Pons (tissue), 1 donor: ENCODE measurements around the gene CHTF8.

Source experiments
- DNase-seq: peaks from one replicate; pipeline ENCODE4 v3.0.0-alpha.2; 2016; ENCODE audit warnings: low spot score

Gene CHTF8

DNA sequence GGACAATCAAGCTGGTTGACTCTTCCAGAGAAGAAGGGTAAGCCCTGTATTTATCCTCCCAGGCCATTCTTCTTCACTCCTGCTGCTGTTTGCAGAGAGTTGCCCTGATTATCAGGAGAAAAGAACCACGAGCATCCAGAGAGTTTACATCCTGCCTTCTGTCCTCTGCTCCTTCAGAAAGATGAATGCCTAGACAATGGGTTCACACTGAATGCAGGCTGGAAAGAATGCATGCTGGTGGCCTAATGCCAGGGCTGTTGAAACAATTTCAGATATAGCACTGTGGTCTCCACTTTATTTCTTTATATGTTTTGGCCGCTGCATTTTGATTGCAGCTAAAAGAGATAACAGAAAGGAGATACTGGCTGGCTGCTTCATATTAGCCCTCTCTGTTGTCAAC lies 48.1 kb downstream of the CHTF8 start:
- DNase-seq: no peak

DNA sequence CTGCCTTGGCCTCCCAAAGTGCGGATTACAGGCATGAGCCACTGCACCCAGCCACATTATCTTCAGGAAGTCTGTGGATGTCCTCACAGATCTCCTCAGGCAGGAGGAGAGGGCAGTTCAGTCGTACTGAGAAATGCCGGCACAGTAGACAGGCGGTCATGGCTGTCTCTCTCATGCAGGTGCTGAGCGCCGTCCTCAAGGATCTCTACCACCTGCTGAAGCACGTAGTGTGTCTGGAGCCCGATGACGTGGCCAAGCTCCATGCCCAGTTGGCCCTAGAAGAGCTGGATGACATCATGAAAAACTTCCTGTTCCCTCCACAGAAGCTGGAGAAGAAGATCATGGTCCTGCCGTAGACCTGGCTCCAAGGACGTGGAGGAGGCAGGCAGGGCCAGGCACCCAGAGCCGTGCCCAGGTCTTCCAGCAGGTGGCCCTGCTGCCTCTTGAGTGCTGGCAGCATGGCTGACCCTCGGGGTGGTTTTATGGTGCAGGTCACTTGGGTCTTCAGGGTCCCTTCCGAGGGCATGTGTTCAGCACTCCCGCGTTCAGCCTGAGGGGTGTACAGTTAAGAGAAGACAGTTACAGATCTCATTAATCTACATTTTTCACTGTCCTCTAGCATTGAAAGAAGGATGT lies 49.0 kb downstream of the CHTF8 start:
- DNase-seq: no peak

DNA sequence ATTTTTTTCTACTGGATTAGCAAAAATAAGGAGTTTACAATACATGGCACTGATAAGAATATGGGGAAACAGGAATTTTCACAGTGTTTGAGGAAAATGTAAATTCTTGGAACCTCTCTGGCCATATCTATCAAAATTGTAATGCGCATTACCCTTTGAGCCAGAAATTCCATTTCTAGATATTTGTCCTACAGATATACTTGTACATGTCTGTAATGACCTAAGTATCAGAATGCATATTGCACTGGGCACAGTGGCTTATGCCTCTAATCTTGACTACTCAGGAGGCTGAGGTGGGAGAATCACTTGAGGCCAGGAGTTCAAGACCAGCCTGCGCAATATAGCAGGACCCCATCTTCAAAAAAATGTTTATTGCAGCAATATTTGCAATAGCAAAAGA lies 52.7 kb downstream of the CHTF8 start:
- no peak for DNase-seq

DNA sequence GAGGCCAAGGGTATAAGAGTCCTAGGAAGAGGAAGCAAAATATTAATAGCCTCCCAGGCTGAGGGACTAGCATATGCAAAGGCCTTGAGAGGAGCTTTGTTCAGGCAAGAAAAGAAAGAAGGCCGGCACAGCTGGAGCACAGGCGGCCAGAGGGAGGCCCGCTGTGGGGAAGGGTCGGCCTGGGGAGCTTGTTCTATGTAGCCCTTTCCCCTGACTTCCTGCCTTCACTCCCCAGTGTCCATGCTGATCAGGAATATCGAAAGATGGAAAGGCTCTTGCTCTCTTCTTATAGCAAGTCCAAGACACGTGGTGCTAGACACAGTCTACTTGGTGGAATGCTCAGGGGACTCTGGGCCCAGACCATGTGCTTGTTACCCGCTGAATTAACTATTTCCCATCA lies 54.3 kb downstream of the CHTF8 start:
- no peak for DNase-seq

DNA sequence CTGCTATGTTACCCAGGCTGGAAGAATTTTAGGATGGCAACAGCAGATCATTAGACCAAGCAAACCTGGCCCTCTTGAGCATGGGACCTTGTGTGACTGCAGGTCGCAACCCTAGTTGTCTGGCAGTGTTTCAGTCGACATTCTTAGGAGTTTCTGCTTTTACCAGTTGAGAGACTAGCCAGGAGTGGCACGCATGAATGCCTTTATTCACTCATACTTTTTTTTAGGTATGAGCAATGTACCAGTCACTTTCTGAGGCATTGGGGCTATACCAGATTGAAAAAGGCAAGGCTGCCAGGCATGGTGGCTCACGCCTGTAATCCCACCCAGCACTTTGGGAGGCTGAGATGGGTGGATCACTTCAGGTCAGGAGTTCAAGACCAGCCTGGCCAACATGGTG lies 55.1 kb downstream of the CHTF8 start:
- DNase-seq: no peak

DNA sequence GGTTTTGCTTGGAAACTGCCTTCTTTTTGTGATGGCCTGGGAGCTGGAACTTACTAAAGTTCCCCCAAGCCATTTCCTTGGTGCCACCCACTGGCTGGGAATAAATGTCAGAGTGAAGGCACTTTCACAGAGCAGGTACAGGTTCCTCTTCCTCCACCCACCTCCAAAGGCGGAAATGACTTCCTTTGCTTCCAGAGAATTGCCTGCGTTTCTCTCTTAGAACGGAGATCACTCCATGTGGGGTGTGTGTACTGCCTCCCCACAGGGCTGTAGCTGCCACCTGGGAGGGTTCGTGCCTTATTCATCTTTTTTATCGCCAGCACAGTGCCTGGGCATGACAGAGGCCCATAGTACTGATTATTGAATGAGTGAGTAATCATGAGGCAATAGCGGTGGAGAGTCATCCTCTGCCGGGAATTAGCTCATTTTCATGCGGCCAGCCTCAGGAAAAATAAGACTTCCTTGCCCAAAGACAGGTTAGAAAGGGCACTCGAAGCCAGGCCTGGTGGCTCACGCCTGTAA lies 59.1 kb downstream of the CHTF8 start:
- no peak for DNase-seq

DNA sequence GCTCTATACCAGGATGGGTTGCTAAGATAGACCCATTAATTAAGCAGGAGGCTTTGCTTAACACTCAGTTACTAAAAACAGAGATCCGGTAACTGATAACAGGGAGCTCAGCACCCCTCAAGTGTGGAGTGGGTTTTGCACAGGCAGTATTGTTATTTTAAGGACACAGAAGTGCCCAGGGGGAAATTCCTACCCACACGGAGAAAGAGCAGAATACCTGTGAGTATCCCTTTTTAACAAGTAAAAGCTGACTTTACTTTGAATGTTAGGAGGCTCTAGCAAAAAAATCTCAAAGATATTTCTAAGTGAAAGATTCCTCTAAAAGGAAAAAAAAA lies 59.8 kb downstream of the CHTF8 start:
- no peak for DNase-seq

DNA sequence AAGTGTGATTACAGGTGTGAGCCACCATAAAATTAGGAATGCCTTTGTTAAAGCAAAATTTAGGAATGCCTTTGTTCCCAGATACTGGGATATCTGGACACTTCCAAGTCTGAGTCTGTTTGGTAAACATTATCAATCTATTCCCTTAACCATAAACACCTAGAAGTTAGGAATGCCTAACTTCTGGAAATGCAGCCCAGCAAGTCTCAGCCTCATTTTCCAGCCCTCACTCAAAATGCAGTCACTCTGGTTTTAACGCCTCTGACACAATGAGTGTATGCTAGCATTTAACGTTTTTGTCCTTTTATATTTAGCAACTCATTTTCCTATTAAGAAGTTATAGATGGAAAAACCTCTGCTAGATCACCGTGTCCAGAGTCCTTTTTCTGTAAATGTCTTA lies 61.4 kb downstream of the CHTF8 start:
- no peak for DNase-seq

DNA sequence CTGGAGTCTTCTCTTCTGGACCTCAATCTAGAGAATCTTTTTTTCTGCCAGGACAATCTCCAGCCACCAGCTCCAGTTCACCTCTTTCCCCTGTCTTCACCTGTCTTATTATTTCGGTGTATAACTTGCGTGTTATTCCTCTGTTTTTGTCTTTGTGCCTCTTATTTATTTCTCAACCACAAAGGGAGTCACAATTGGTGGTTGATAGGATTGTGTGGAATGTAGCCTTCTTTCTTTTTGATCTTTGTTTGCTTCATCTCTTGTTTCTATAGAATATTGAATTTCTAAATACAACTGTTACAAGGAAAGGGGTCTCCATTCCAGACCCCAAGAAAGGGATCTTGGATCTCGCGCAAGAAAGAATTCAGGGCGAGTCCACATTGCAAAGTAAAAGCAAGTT lies 62.9 kb downstream of the CHTF8 start:
- DNase-seq: no peak
